Measurements from ENCODE around the gene CST1. TPM values are rescaled to one million over a fixed set of nuclear protein-coding genes. Genes with fewer than 3 reads are reported as not detected.
A peak's percentile ranks its signal among the peaks of the same experiment; 100 is the strongest.
"Not testable (repeated sequence)": the region's sequence is repeated elsewhere in the genome, so short reads cannot be mapped to it uniquely, and the experiment has no call there.

CST1 gene
- total RNA-seq, 5 donors from 2014 or later (not counting 1 experiment from before 2014, with no cell fraction given) = not detected

DNA sequence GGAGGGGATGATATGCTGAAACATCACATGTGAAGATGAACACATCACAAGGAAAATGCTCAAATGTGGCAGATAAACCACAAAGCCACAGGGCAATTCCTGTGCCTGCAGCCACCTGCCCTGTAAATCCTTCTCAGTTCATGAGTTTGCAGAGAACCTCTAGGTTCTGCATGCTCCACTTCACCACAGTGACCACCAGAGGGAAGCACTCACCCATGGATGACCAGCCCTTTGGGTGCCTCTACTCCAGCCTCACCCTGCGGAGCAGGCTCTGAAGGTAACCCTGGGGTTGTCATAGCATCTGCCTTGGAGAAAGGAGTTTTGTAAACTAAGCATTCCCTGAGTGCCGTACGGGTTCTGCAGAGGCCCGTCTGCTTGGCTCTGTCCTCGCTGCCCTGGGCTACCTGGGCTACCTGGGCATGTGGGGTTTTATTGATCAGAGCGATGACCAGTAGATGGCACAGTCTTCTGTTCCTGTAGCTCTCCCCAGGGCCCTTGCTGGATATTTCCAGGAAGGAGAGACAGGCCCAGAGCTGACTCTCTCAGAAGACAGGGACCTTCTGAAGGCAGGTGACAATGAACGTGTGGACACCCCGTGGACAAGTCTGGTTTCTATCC, 31.7 kb upstream of the CST1 start:
- CTCF ChIA-PET = no interaction called here
- DNase-seq (peak in 1 of 35 experiments; percentile 11), ATAC-seq (replicated peaks in 1 of 4) (peak in 1 of 4 experiments; percentile 40)
- H3K4me3 ChIP-seq (ENCODE audit: control insufficient read depth in 1 of 2, extremely low read depth in 1 of 2, low read length in 1 of 2) = no peak overlapping the region
- H3K27ac Mint-ChIP-seq = no peak overlapping the region
- peaks cover 0 to 7% of the 10 kb centered on the region in 2 donors for H3K27me3 Mint-ChIP-seq
- 43% methylated on average over 4 of the region's 8 CpGs for WGBS (ENCODE audit: insufficient coverage)
- H3K4me3 Mint-ChIP-seq = no peak overlapping the region
- no peaks in the 10 kb centered on the region for H3K9me3 Mint-ChIP-seq
- H3K4me1 ChIP-seq (ENCODE audit: control insufficient read depth in 1 of 2, extremely low read depth in 1 of 2, insufficient read depth in 2 of 2, low read length in 2 of 2) = no peaks in the 10 kb centered on the region
- H3K9me3 ChIP-seq = no peaks in the 10 kb centered on the region
- no peaks in the 10 kb centered on the region for H3K4me1 Mint-ChIP-seq
- POLR2A ChIA-PET = no interaction called here
- no peaks in the 10 kb centered on the region for H3K36me3 ChIP-seq (ENCODE audit: control insufficient read depth in 2 of 2, extremely low read depth in 1 of 2, insufficient read depth in 1 of 2, low read length in 1 of 2)
- H3K36me3 Mint-ChIP-seq = no peaks in the 10 kb centered on the region
- no peak overlapping the region for H3K27ac ChIP-seq (ENCODE audit: low read length)
- peaks cover 0 to 6% of the 10 kb centered on the region in 2 experiments for H3K27me3 ChIP-seq (replicated peaks in 1 of 2; ENCODE audit: control insufficient read depth in 2 of 2, extremely low read depth in 1 of 2, insufficient read depth in 2 of 2, low read length in 1 of 2)

- POLR2A ChIA-PET; H3K4me1 ChIP-seq (ENCODE audit: control insufficient read depth in 1 of 2, extremely low read depth in 1 of 2, insufficient read depth in 2 of 2, low read length in 2 of 2); H3K4me1 Mint-ChIP-seq; H3K36me3 ChIP-seq (ENCODE audit: control insufficient read depth in 2 of 2, extremely low read depth in 1 of 2, insufficient read depth in 1 of 2, low read length in 1 of 2); H3K4me3 ChIP-seq (ENCODE audit: control insufficient read depth in 1 of 2, extremely low read depth in 1 of 2, low read length in 1 of 2); H3K27ac ChIP-seq (ENCODE audit: low read length); H3K4me3 Mint-ChIP-seq; CTCF ChIA-PET; H3K9me3 ChIP-seq; H3K9me3 Mint-ChIP-seq; DNase-seq; H3K36me3 Mint-ChIP-seq; H3K27ac Mint-ChIP-seq; ATAC-seq (replicated peaks in 1 of 4): not testable (repeated sequence)
- peaks cover 0 to 11% of the 10 kb centered on the region in 2 experiments for H3K27me3 ChIP-seq (replicated peaks in 1 of 2; ENCODE audit: control insufficient read depth in 2 of 2, extremely low read depth in 1 of 2, insufficient read depth in 2 of 2, low read length in 1 of 2)
- peaks cover 9 to 14% of the 10 kb centered on the region in 2 donors for H3K27me3 Mint-ChIP-seq
Observed at GRCh38 chr20:23778676-23779075, 27.9 kb upstream of the CST1 start.

- CTCF ChIA-PET; DNase-seq; POLR2A ChIA-PET; H3K9me3 ChIP-seq; H3K36me3 ChIP-seq (ENCODE audit: control insufficient read depth in 2 of 2, extremely low read depth in 1 of 2, insufficient read depth in 1 of 2, low read length in 1 of 2); H3K27me3 ChIP-seq (replicated peaks in 1 of 2; ENCODE audit: control insufficient read depth in 2 of 2, extremely low read depth in 1 of 2, insufficient read depth in 2 of 2, low read length in 1 of 2); H3K4me1 Mint-ChIP-seq; ATAC-seq (replicated peaks in 1 of 4); H3K4me3 Mint-ChIP-seq; H3K27ac ChIP-seq (ENCODE audit: low read length); H3K9me3 Mint-ChIP-seq; H3K4me3 ChIP-seq (ENCODE audit: control insufficient read depth in 1 of 2, extremely low read depth in 1 of 2, low read length in 1 of 2); H3K36me3 Mint-ChIP-seq; H3K27ac Mint-ChIP-seq; H3K4me1 ChIP-seq (ENCODE audit: control insufficient read depth in 1 of 2, extremely low read depth in 1 of 2, insufficient read depth in 2 of 2, low read length in 2 of 2): not testable (repeated sequence)
- 67% methylated on average over 1 of the region's 8 CpGs for WGBS (ENCODE audit: insufficient coverage)
- peaks cover 16 to 18% of the 10 kb centered on the region in 2 donors for H3K27me3 Mint-ChIP-seq
Observed at GRCh38 chr20:23777380-23777779, 26.6 kb upstream of the CST1 start.

GRCh38 chr20:23776067-23776771, 25.5 kb upstream of the CST1 start:
- no peak for DNase-seq
- no peaks in the 10 kb centered on the region for H3K9me3 Mint-ChIP-seq
- no peaks in the 10 kb centered on the region for H3K4me1 ChIP-seq (ENCODE audit: control insufficient read depth in 1 of 2, extremely low read depth in 1 of 2, insufficient read depth in 2 of 2, low read length in 2 of 2)
- no peak for ATAC-seq (replicated peaks in 1 of 4)
- H3K27ac ChIP-seq (ENCODE audit: low read length) = no peak overlapping the region
- H3K27me3 Mint-ChIP-seq = peaks cover 14 to 16% of the 10 kb centered on the region in 2 donors
- H3K4me3 Mint-ChIP-seq = no peak overlapping the region
- no peaks in the 10 kb centered on the region for H3K4me1 Mint-ChIP-seq
- no peak overlapping the region for H3K27ac Mint-ChIP-seq
- peaks cover 2 to 8% of the 10 kb centered on the region in 2 experiments for H3K27me3 ChIP-seq (replicated peaks in 1 of 2; ENCODE audit: control insufficient read depth in 2 of 2, extremely low read depth in 1 of 2, insufficient read depth in 2 of 2, low read length in 1 of 2)
- ChIA-PET CTCF (no interaction called here), POLR2A (no interaction called here)
- no peaks in the 10 kb centered on the region for H3K36me3 Mint-ChIP-seq
- WGBS (ENCODE audit: insufficient coverage) = 51% methylated on average over 3 of the region's 14 CpGs
- H3K4me3 ChIP-seq (ENCODE audit: control insufficient read depth in 1 of 2, extremely low read depth in 1 of 2, low read length in 1 of 2) = no peak overlapping the region
- H3K9me3 ChIP-seq = no peaks in the 10 kb centered on the region
- no peaks in the 10 kb centered on the region for H3K36me3 ChIP-seq (ENCODE audit: control insufficient read depth in 2 of 2, extremely low read depth in 1 of 2, insufficient read depth in 1 of 2, low read length in 1 of 2)

GRCh38 chr20:23774081-23774480, 23.3 kb upstream of the CST1 start:
- H3K4me3 Mint-ChIP-seq = no peak overlapping the region
- WGBS (ENCODE audit: insufficient coverage) = 94% methylated on average over 6 of the region's 7 CpGs
- no peaks in the 10 kb centered on the region for H3K9me3 Mint-ChIP-seq

GRCh38 chr20:23773579-23773978, 22.8 kb upstream of the CST1 start:
- DNase-seq (no peak), ATAC-seq (replicated peaks in 1 of 4) (no peak)
- peaks cover 14 to 16% of the 10 kb centered on the region in 2 donors for H3K27me3 Mint-ChIP-seq
- no peaks in the 10 kb centered on the region for H3K36me3 Mint-ChIP-seq
- CTCF ChIA-PET = no interaction called here
- H3K4me1 Mint-ChIP-seq = no peaks in the 10 kb centered on the region
- Histone ChIP-seq H3K4me1 (ENCODE audit: control insufficient read depth in 1 of 2, extremely low read depth in 1 of 2, insufficient read depth in 2 of 2, low read length in 2 of 2) (no peaks in the 10 kb centered on the region), H3K36me3 (ENCODE audit: control insufficient read depth in 2 of 2, extremely low read depth in 1 of 2, insufficient read depth in 1 of 2, low read length in 1 of 2) (no peaks in the 10 kb centered on the region), H3K27me3 (replicated peaks in 1 of 2; ENCODE audit: control insufficient read depth in 2 of 2, extremely low read depth in 1 of 2, insufficient read depth in 2 of 2, low read length in 1 of 2) (peaks cover 2 to 10% of the 10 kb centered on the region in 2 experiments), H3K9me3 (no peaks in the 10 kb centered on the region), H3K27ac (ENCODE audit: low read length) (no peak overlapping the region), H3K4me3 (ENCODE audit: control insufficient read depth in 1 of 2, extremely low read depth in 1 of 2, low read length in 1 of 2) (no peak overlapping the region)
- H3K27ac Mint-ChIP-seq = no peak overlapping the region
- no peak overlapping the region for H3K4me3 Mint-ChIP-seq
- no peaks in the 10 kb centered on the region for H3K9me3 Mint-ChIP-seq
- WGBS (ENCODE audit: insufficient coverage) = 75% methylated on average over 4 of the region's 4 CpGs
- POLR2A ChIA-PET = no interaction called here

More at GRCh38 chr20:23774081-23774480, 23.3 kb upstream of the CST1 start:
- H3K27ac Mint-ChIP-seq = no peak overlapping the region
- DNase-seq (no peak), ATAC-seq (replicated peaks in 1 of 4) (no peak)
- H3K27ac ChIP-seq (ENCODE audit: low read length) = no peak overlapping the region
- no peaks in the 10 kb centered on the region for H3K4me1 Mint-ChIP-seq
- ChIA-PET CTCF (interaction anchor here in 1 of 2 donors (0.6 kb wide), 1 partner anchor 437 kb away, joined by 3 read pairs; no protein-coding TSS in a partner anchor), POLR2A (no interaction called here)
- no peak overlapping the region for H3K4me3 ChIP-seq (ENCODE audit: control insufficient read depth in 1 of 2, extremely low read depth in 1 of 2, low read length in 1 of 2)
- peaks cover 14 to 16% of the 10 kb centered on the region in 2 donors for H3K27me3 Mint-ChIP-seq
- no peaks in the 10 kb centered on the region for H3K4me1 ChIP-seq (ENCODE audit: control insufficient read depth in 1 of 2, extremely low read depth in 1 of 2, insufficient read depth in 2 of 2, low read length in 2 of 2)
- no peaks in the 10 kb centered on the region for H3K36me3 Mint-ChIP-seq
- no peaks in the 10 kb centered on the region for H3K9me3 ChIP-seq
- peaks cover 2 to 8% of the 10 kb centered on the region in 2 experiments for H3K27me3 ChIP-seq (replicated peaks in 1 of 2; ENCODE audit: control insufficient read depth in 2 of 2, extremely low read depth in 1 of 2, insufficient read depth in 2 of 2, low read length in 1 of 2)
- H3K36me3 ChIP-seq (ENCODE audit: control insufficient read depth in 2 of 2, extremely low read depth in 1 of 2, insufficient read depth in 1 of 2, low read length in 1 of 2) = no peaks in the 10 kb centered on the region

Measured in T-cell (primary cell).